Measurements from ENCODE around the gene PTGR1. TPM values are rescaled to one million over a fixed set of nuclear protein-coding genes. Genes with fewer than 3 reads are reported as not detected.

PTGR1 gene
- total RNA-seq (10 to 100 TPM; 37.3 to 61.0 TPM), polyA plus RNA-seq (10 to 100 TPM; 14.0 to 22.8 TPM)
- long read RNA-seq, donor 1, transcript PTGR1-201 (10 exons, 1,223 nt) = minor isoform, 10 of 232 reads
- long read RNA-seq, donor 1, transcript PTGR1-205 (10 exons, 1,407 nt) = major isoform, 14 of 232 reads
- long read RNA-seq, donor 1, partial matches to known transcripts = 32 of 232 reads
- long read RNA-seq, donor 1, other reads (novel, unspliced or antisense) = 173 of 232 reads
- long read RNA-seq, donor 2, transcript PTGR1-205 (10 exons, 1,407 nt) = major isoform, 5 of 12 reads
- long read RNA-seq, donor 2, partial matches to known transcripts = 5 of 12 reads
- long read RNA-seq, donor 2, other reads (novel, unspliced or antisense) = 0 of 12 reads
- long read RNA-seq, donor 3, transcript PTGR1-201 (10 exons, 1,223 nt) = minor isoform, 5 of 19 reads
- long read RNA-seq, donor 3, transcript PTGR1-202 (4 exons, 847 nt) = major isoform, 7 of 19 reads
- long read RNA-seq, donor 3, partial matches to known transcripts = 0 of 19 reads
- long read RNA-seq, donor 3, other reads (novel, unspliced or antisense) = 0 of 19 reads
- long read RNA-seq, donor 4, partial matches to known transcripts = 12 of 21 reads
- long read RNA-seq, donor 4, other reads (novel, unspliced or antisense) = 0 of 21 reads
- long read RNA-seq, donor 5, transcript PTGR1-205 (10 exons, 1,407 nt) = major isoform, 16 of 34 reads
- long read RNA-seq, donor 5, transcript PTGR1-201 (10 exons, 1,223 nt) = major isoform, 16 of 34 reads
- long read RNA-seq, donor 5, partial matches to known transcripts = 0 of 34 reads
- long read RNA-seq, donor 5, other reads (novel, unspliced or antisense) = 0 of 34 reads

- Histone ChIP-seq H3K9me3 (ENCODE audit: control insufficient read depth in 4 of 4, insufficient read depth in 3 of 4, low read length in 3 of 4) (no peaks in the 10 kb centered on the region), H3K9ac (ENCODE audit: insufficient read depth in 1 of 2, low read length in 2 of 2) (peak within 1 kb of the TSS; percentile 65 to 88), H3K36me3 (ENCODE audit: control insufficient read depth in 4 of 4, insufficient read depth in 4 of 4, low read length in 4 of 4) (peaks cover 3 to 17% (median 7%) of the 10 kb centered on the region in 4 donors), H3K4me3 (peak within 1 kb of the TSS; percentile 64), H3K27ac (ENCODE audit: low read depth in 1 of 2, low read length in 1 of 2) (peak within 1 kb of the TSS; percentile 81 to 93), H3K27me3 (ENCODE audit: control insufficient read depth in 3 of 3, insufficient read depth in 3 of 3, low read length in 2 of 3) (no peaks in the 10 kb centered on the region), H3K4me1 (ENCODE audit: control insufficient read depth in 5 of 5, insufficient read depth in 5 of 5, low read length in 5 of 5) (peaks cover 0 to 13% (median 3%) of the 10 kb centered on the region in 5 donors)
- peak; percentile 87 for ATAC-seq (ENCODE audit: insufficient read depth, low FRiP score)
- no peak for TF ChIP-seq CTCF (IDR thresholded peaks at IDR 0.05; ENCODE audit: control extremely low read depth, extremely low read depth)
- DNase-seq = peak; percentile 89 to 94 (median 93)
- 0 to 2% methylated on average over 64 of the region's 64 CpGs for WGBS, 2 donors
These were observed at the start of gene PTGR1 for GRCh38 chr9:111599092-111599954. Gene PTGR1 (minus strand): TSS chr9:111599647. CDS start chr9:111597422, 2,225 bp downstream.

GRCh38 chr9:111649016-111649415 lies 49.6 kb upstream of the PTGR1 start:
- Histone ChIP-seq H3K27ac (ENCODE audit: low read depth in 1 of 2, low read length in 1 of 2) (no peak overlapping the region), H3K36me3 (ENCODE audit: control insufficient read depth in 4 of 4, insufficient read depth in 4 of 4, low read length in 4 of 4) (peaks cover 0 to 17% (median 6%) of the 10 kb centered on the region in 4 donors), H3K4me1 (ENCODE audit: control insufficient read depth in 5 of 5, insufficient read depth in 5 of 5, low read length in 5 of 5) (no peaks in the 10 kb centered on the region), H3K9me3 (ENCODE audit: control insufficient read depth in 4 of 4, insufficient read depth in 3 of 4, low read length in 3 of 4) (no peaks in the 10 kb centered on the region), H3K9ac (ENCODE audit: insufficient read depth in 1 of 2, low read length in 2 of 2) (no peak overlapping the region), H3K4me3 (no peak overlapping the region), H3K27me3 (ENCODE audit: control insufficient read depth in 3 of 3, insufficient read depth in 3 of 3, low read length in 2 of 3) (no peaks in the 10 kb centered on the region)
- WGBS, 2 donors = 93 to 96% methylated on average over 4 of the region's 4 CpGs
- ATAC-seq (ENCODE audit: insufficient read depth, low FRiP score) (no peak), DNase-seq (no peak)
- no peak for TF ChIP-seq CTCF (IDR thresholded peaks at IDR 0.05; ENCODE audit: control extremely low read depth, extremely low read depth)

GRCh38 chr9:111648066-111648465 lies 48.6 kb upstream of the PTGR1 start:
- H3K9me3 ChIP-seq (ENCODE audit: control insufficient read depth in 4 of 4, insufficient read depth in 3 of 4, low read length in 3 of 4) = no peaks in the 10 kb centered on the region
- no peaks in the 10 kb centered on the region for H3K27me3 ChIP-seq (ENCODE audit: control insufficient read depth in 3 of 3, insufficient read depth in 3 of 3, low read length in 2 of 3)
- peak; percentile 41 for ATAC-seq (ENCODE audit: insufficient read depth, low FRiP score)
- DNase-seq = no peak
- no peak overlapping the region for H3K4me3 ChIP-seq
- no peak for TF ChIP-seq CTCF (IDR thresholded peaks at IDR 0.05; ENCODE audit: control extremely low read depth, extremely low read depth)
- peaks cover 0 to 19% (median 6%) of the 10 kb centered on the region in 4 donors for H3K36me3 ChIP-seq (ENCODE audit: control insufficient read depth in 4 of 4, insufficient read depth in 4 of 4, low read length in 4 of 4)
- 76% methylated on average over 4 of the region's 4 CpGs for WGBS, 2 donors
- no peak overlapping the region for H3K27ac ChIP-seq (ENCODE audit: low read depth in 1 of 2, low read length in 1 of 2)
- H3K4me1 ChIP-seq (ENCODE audit: control insufficient read depth in 5 of 5, insufficient read depth in 5 of 5, low read length in 5 of 5) = no peaks in the 10 kb centered on the region
- H3K9ac ChIP-seq (ENCODE audit: insufficient read depth in 1 of 2, low read length in 2 of 2) = no peak overlapping the region

Data from lung (tissue), 16 donors.